MM.1S (cell line): Measurements from ENCODE around the gene FAM240A.

Experiments
- DNase-seq: peaks from one replicate; pipeline ENCODE4 v3.0.0-alpha.2; 2015
- H2AFZ ChIP-seq: fragments of 300-600 bp; sonication (generic); 2 replicates; pipeline ENCODE4 v1.6.0; 2016; ENCODE audit warnings: antibody characterized with exemption, low read length
- H3F3A ChIP-seq: fragments of 300-600 bp; sonication (generic); 2 replicates; pipeline ENCODE4 v1.6.1; 2016; ENCODE audit warnings: mild to moderate bottlenecking, antibody characterized with exemption, low read length, moderate library complexity, mixed read lengths; ENCODE audit not compliant: insufficient read depth
- H3K27ac ChIP-seq: fragments of 300-600 bp; sonication (generic); 2 replicates; pipeline ENCODE4 v1.5.1; 2016; ENCODE audit warnings: mild to moderate bottlenecking, low read length
- H3K27me3 ChIP-seq: fragments of 300-600 bp; sonication (generic); replicated peaks from 2 replicates; pipeline ENCODE4 v1.6.0; 2016; ENCODE audit warnings: low read length; ENCODE audit not compliant: insufficient read depth
- H3K36me3 ChIP-seq: fragments of 300-600 bp; sonication (generic); replicated peaks from 2 replicates; pipeline ENCODE4 v1.6.1; 2016; ENCODE audit warnings: mild to moderate bottlenecking, low read length, mixed read lengths; ENCODE audit not compliant: insufficient read depth
- H3K4me1 ChIP-seq: fragments of 300-600 bp; sonication (generic); 2 replicates; pipeline ENCODE4 v1.6.1; 2016; ENCODE audit warnings: low read length, mixed read lengths
- H3K4me2 ChIP-seq: fragments of 300-600 bp; sonication (generic); 2 replicates; pipeline ENCODE4 v1.6.0; 2016; ENCODE audit warnings: low read depth, low read length
- H3K4me3 ChIP-seq: fragments of 300-600 bp; sonication (generic); 2 replicates; pipeline ENCODE4 v1.5.1; 2016; ENCODE audit warnings: low read length, mixed read lengths
- H3K79me2 ChIP-seq: fragments of 300-600 bp; sonication (generic); 2 replicates; pipeline ENCODE4 v1.6.1; 2016; ENCODE audit warnings: mixed run types, low read length, mixed read lengths
- H3K9ac ChIP-seq: fragments of 300-600 bp; sonication (generic); 2 replicates; pipeline ENCODE4 v1.6.1; 2016; ENCODE audit warnings: low read length, mixed read lengths
- H3K9me2 ChIP-seq: fragments of 300-600 bp; sonication (generic); replicated peaks from 2 replicates; pipeline ENCODE4 v1.6.1; 2016; ENCODE audit warnings: mild to moderate bottlenecking, low read length, mixed read lengths; ENCODE audit not compliant: insufficient read depth
- H3K9me3 ChIP-seq: fragments of 300-600 bp; sonication (generic); replicated peaks from 2 replicates; pipeline ENCODE4 v1.6.1; 2016; ENCODE audit warnings: mild to moderate bottlenecking, low read length, mixed read lengths; ENCODE audit not compliant: insufficient read depth
- H4K20me1 ChIP-seq: fragments of 300-600 bp; sonication (generic); 2 replicates; pipeline ENCODE4 v1.6.1; 2016; ENCODE audit warnings: mild to moderate bottlenecking, low read length, moderate library complexity, mixed read lengths; ENCODE audit not compliant: insufficient read depth
- CTCF ChIP-seq: fragments of 300-600 bp; sonication (generic); IDR thresholded peaks from 2 replicates; pipeline ENCODE4 v1.5.1; 2016; ENCODE audit warnings: antibody characterized with exemption, low read length, mixed read lengths
- EZH2 ChIP-seq: fragments of 300-600 bp; sonication (generic); optimal IDR thresholded peaks from 2 replicates; pipeline ENCODE3; 2017; ENCODE audit warnings: low read depth, mild to moderate bottlenecking, antibody characterized with exemption, low read length, mixed read lengths
- EZH2phosphoT487 ChIP-seq: fragments of 300-600 bp; sonication (generic); IDR thresholded peaks from 2 replicates; pipeline ENCODE4 v1.6.1; 2018; ENCODE audit warnings: antibody characterized with exemption, low read length

Gene FAM240A

DNA sequence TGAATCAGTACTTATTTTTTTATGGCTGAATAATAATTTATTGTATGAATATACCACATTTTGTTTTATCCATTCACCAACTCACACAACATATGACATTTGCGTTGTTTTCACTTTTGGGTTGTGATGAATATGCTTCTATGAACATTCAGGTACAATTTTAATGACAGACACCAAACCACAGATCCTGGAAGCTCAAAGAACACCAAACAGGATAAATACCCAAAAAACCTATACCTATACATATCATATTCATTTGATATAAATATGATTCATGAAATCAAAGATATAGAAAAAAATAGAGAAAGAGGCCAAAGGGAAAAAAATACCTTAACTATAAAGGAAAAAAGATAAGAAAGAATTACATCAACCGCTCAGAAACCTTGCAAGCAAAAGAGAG is 35.8 kb downstream of the FAM240A start:
- Histone ChIP-seq H3F3A (no peaks in the 10 kb centered on the region), H2AFZ (no peak overlapping the region), H3K4me3 (no peak overlapping the region), H3K4me2 (no peak overlapping the region), H3K9me3 (no peaks in the 10 kb centered on the region), H3K4me1 (no peaks in the 10 kb centered on the region), H3K27ac (no peak overlapping the region), H3K79me2 (no peaks in the 10 kb centered on the region), H3K27me3 (no peaks in the 10 kb centered on the region), H3K9ac (no peak overlapping the region), H4K20me1 (no peaks in the 10 kb centered on the region), H3K9me2 (no peaks in the 10 kb centered on the region), H3K36me3 (no peaks in the 10 kb centered on the region)
- no peak for DNase-seq
- TF ChIP-seq EZH2phosphoT487 = no peak
- TF ChIP-seq CTCF = no peak
- no peak for TF ChIP-seq EZH2

DNA sequence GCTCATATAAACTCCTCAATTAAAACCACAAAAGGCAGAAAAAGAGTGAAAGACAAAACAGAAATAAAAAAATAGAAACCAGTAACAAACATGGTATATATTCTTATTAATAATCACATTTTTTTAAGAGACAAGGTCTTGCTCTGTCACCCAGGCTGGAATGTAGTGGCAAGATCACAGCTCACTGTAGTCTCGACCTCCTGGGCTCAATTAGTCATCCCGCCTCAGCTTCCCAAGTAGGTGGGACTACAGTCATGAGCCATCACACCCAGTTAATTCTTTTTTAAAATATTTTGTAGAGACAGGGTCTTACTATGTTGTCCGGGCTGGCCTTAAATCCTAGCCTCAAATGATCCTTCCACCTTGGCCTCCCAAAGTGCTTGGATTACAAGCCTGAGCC is 37.1 kb downstream of the FAM240A start:
- H3K4me1 ChIP-seq = no peaks in the 10 kb centered on the region
- H3K36me3 ChIP-seq = no peaks in the 10 kb centered on the region
- H3K4me2 ChIP-seq = no peak overlapping the region

DNA sequence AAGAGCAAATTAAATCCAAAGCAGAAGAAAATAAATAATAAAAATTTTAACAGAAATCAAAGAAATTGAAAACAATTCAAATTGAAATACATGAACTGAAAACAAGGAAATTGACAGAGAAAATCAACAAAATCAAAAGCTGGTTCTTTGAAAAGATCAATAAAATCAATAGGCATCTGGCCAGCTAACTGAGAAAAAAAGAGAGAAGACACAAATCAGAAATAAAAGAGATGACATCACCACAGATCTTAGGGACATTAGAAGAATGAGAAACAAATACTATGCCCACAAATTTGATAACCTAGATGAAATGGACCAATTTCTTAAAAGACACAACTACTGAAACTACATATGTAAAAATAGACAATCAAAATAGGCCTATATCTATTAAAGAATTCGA is 38.8 kb downstream of the FAM240A start:
- Histone ChIP-seq H3K27ac (no peak overlapping the region), H3K79me2 (no peaks in the 10 kb centered on the region), H3K9me2 (no peaks in the 10 kb centered on the region), H3K9me3 (no peaks in the 10 kb centered on the region), H3K4me3 (no peak overlapping the region), H3K4me2 (no peak overlapping the region), H3K4me1 (no peaks in the 10 kb centered on the region), H4K20me1 (no peaks in the 10 kb centered on the region), H3F3A (no peaks in the 10 kb centered on the region), H3K27me3 (no peaks in the 10 kb centered on the region), H3K9ac (no peak overlapping the region), H3K36me3 (no peaks in the 10 kb centered on the region), H2AFZ (no peak overlapping the region)
- DNase-seq = no peak
- TF ChIP-seq EZH2 (no peak), EZH2phosphoT487 (no peak), CTCF (no peak)

More for the DNA sequence above, 37.1 kb downstream of the FAM240A start:
- no peaks in the 10 kb centered on the region for H3K79me2 ChIP-seq
- H4K20me1 ChIP-seq = no peaks in the 10 kb centered on the region
- TF ChIP-seq EZH2phosphoT487 = no peak
- TF ChIP-seq CTCF = no peak
- no peak for TF ChIP-seq EZH2
- H3K27ac ChIP-seq = no peak overlapping the region
- no peak overlapping the region for H3K4me3 ChIP-seq
- H3K9me3 ChIP-seq = no peaks in the 10 kb centered on the region
- H3K27me3 ChIP-seq = no peaks in the 10 kb centered on the region
- no peak for DNase-seq
- no peak overlapping the region for H2AFZ ChIP-seq
- no peak overlapping the region for H3K9ac ChIP-seq
- no peaks in the 10 kb centered on the region for H3F3A ChIP-seq
- H3K9me2 ChIP-seq = no peaks in the 10 kb centered on the region
